ENCODE results near the gene PRIM2.
"Not testable (repeated sequence)": the region's sequence is repeated elsewhere in the genome, so short reads cannot be mapped to it uniquely, and the experiment has no call there.

The PRIM2 gene

GRCh38 chr6:57449496-57450066 lies 132.2 kb downstream of the PRIM2 start:
- DNase-seq = not testable (repeated sequence)

GRCh38 chr6:57459781-57460180 lies 142.4 kb downstream of the PRIM2 start:
- not testable (repeated sequence) for DNase-seq

DNA sequence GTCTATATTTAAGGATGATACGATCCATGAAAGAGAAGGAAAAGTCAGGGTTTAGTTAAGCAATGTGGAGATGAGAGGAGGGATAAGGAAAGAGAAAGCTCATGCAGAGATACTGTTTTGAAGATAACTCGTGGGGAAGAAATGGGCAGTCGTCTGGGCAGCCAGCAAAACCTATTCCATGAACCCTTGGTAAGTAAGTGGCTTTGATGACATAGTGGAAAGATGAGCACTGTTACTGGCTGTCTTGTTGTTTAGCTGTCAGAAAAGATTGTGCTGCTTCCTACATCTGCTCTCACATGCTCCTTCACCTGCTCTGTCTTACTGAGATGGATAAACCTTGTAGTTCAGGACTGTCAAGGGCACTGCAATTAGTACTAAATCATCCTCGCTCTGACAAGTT lies 143.6 kb downstream of the PRIM2 start:
- not testable (repeated sequence) for DNase-seq

DNA sequence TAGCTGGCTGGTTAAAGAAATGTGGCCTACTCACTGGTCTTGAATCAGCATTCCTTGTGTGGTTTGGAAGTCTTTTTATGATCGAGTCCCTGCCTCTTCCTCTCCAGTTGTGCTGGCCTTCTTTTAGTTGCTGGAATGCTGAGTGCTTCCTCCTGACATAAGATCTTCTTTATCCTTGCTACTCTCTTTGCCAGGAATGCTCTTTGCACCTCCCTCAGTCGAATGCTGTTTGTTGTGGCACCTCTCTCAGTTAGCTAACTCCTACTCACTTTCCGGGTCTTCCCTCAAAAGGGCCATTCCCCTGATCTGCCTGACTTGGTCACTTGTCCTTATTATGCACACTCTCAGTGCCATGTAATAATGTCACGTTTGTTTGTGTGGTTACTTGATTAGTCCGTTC lies 146.4 kb downstream of the PRIM2 start:
- DNase-seq = not testable (repeated sequence)

GRCh38 chr6:57465968-57466367 lies 148.5 kb downstream of the PRIM2 start:
- DNase-seq = not testable (repeated sequence)

- no peak for DNase-seq
Observed at GRCh38 chr6:57469072-57469471, 151.6 kb downstream of the PRIM2 start.

- DNase-seq = not testable (repeated sequence)
Observed at GRCh38 chr6:57470148-57470547, 152.7 kb downstream of the PRIM2 start.

DNA sequence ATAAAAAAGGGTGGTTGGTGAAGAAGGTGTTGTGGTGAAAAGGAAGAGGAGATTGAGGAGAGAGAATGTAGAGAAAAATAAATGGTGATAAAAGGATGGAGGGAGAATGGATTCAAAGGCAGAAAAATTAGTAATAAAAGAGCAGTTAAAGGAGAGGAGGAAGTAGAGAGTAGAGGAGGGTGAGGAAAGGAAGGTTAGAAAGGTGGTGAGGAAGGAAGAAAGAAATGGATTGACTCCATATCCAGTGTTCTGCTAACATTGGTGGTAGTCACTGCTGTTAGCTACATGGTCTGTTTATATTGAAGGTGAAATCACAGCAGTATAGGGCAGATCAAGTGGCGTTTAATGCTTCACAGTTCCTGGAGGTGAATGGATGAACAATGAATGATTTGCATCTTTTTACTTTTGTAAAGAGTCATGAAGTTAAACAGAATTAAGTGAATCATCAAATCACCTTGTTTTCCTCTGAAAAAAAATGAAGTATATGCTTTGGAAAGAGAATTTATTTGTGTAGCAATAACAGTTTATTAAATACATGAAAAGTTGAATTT lies 154.0 kb downstream of the PRIM2 start:
- not testable (repeated sequence) for DNase-seq

- DNase-seq = not testable (repeated sequence)
Observed at GRCh38 chr6:57472861-57473362, 155.5 kb downstream of the PRIM2 start.

GRCh38 chr6:57474862-57475475 lies 157.5 kb downstream of the PRIM2 start:
- DNase-seq = not testable (repeated sequence)

- not testable (repeated sequence) for DNase-seq
Observed at GRCh38 chr6:57475656-57476055, 158.2 kb downstream of the PRIM2 start.

GRCh38 chr6:57480194-57480593 lies 162.8 kb downstream of the PRIM2 start:
- not testable (repeated sequence) for DNase-seq

DNA sequence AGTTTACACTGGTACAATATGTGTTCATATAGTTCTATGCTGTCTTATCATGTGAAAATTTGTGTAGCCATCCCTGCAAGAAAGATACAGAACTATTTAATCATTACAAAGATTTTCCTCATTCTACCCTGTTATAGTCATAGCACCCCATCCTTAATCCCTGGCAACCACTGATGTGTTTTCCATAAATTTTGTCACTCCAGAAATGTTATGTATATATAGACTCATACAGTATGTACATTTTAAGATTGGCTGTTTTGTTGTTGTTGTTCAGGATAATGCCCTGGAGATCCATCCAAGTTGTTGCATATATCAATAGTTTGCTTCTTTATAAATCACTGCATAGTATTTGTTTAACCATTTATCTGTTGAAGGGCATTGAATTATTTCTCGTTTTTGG lies 163.7 kb downstream of the PRIM2 start:
- not testable (repeated sequence) for DNase-seq

GRCh38 chr6:57482471-57482870 lies 165.0 kb downstream of the PRIM2 start:
- not testable (repeated sequence) for DNase-seq

DNA sequence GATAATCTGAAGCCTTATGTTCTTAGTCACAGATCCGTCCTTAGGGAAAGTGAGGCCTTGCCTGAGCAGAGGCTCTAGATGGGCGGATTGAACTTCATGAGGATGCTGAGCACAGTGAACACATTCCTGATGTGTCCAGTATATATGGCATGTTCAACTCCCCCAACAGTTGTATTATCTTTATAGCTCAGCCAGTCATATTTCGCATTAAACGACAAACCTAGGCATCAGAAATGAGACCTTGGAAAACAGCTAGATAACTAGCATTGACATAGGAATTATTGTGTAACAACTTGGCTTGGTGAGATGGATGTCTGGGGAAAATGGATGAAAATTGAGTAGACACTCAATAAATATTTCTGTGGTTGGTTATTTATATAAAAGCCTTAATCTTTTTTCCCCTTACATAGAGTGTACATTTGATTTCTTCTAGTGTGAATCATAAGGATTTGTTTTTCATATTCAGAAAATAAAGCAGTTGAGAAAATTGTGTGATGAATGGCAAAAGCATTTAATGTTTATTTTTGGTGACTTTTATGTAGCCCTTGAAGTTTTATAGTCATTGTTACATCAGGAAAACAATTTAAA lies 169.2 kb downstream of the PRIM2 start:
- DNase-seq = not testable (repeated sequence)

DNA sequence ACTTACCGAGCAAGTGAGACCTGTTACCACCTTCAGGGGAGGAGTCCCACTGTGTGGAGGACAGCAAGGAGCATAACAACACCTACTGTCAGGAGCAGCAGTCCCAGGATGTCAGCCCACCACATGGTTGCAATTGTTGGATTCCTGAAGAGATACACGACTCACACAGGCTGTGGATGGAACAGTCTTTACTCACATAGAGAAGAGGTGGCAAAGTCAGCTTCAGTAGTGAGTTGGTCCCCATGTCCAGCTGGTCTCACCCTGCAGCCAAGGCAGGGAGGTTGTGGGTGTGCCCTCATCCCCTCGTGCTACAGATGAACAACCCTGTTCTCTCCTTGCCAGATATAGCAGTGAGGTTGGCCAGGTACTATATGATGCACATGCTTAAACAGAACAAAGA lies 171.1 kb downstream of the PRIM2 start:
- DNase-seq = not testable (repeated sequence)

DNA sequence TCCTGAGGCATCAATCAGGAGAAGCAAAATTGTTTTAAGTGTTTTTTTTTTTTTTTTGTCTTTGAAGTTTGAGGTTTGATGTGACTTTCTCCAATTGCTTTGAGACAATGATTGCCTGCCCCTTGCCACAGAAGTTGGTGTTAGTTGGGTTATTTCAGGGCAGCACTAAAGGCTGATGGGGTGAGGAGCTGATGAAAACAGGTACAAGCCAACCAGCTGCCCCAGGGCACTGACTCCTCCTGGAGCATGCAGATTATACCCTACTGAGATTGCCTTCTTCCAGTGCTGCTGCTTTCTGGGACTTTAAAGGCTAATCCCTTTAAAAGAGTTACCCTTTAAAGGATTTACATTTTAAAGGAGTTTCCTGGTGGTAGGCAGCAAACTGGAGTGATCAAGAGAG lies 172.5 kb downstream of the PRIM2 start:
- DNase-seq = not testable (repeated sequence)

DNA sequence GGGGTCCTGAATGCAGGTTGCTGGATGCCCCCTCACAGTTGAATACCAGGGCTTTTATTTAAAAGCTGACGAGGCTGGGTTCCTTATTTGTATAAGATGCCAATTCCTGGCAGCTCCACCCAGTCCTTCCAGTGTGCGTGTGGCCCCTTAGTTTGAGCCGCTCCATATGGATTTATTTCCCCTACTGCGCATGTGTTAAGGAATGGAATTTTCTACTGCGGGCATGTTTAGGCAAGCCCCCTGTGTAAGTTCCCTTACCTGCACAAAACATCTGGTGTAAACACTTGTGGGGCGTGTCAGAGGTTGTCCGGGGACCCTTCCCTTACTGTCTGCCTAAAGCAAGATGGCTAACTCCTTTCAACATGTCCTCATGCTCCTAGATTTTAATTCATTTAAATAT lies 174.4 kb downstream of the PRIM2 start:
- DNase-seq = not testable (repeated sequence)

DNA sequence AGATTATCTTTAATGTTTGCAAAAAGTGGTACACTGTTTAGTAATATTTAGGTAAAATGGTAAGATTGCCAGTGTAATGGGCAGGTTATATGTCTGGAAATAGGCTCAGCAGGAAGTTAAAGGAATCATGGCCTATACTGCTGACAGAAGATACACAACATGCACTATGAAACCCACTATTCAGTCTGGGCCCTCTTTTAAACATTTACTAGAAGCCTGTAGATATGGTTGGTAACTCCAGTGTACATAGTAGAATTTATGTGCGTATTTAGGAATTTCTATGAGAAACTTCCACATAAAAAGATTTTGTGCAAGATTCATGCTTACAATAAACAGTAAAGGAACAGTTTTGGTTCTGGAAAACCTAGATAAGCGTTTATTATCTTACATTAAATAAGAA lies 178.8 kb downstream of the PRIM2 start:
- DNase-seq = not testable (repeated sequence)

- not testable (repeated sequence) for DNase-seq
Observed at GRCh38 chr6:57500368-57501021, 183.1 kb downstream of the PRIM2 start.

DNA sequence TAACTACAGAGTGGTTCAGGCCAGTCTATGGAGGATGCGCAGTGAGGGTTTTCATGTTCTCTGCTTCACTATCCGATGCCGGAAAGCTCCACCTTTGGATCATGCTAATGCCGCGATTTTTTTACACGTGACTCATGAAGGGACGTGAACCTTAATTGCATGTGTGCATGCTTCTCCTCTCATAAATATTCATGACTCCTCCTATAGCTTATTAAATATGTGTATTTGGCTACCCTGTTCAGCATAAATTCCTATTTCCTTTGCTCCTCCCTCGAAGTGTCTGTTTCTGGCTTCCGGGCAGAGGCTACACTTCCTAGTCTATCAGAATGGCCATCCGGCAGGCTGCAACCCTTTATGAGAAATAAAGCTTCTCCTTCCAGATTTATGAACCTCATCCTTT lies 185.0 kb downstream of the PRIM2 start:
- DNase-seq = not testable (repeated sequence)

GRCh38 chr6:57505251-57505650 lies 187.8 kb downstream of the PRIM2 start:
- not testable (repeated sequence) for DNase-seq

DNA sequence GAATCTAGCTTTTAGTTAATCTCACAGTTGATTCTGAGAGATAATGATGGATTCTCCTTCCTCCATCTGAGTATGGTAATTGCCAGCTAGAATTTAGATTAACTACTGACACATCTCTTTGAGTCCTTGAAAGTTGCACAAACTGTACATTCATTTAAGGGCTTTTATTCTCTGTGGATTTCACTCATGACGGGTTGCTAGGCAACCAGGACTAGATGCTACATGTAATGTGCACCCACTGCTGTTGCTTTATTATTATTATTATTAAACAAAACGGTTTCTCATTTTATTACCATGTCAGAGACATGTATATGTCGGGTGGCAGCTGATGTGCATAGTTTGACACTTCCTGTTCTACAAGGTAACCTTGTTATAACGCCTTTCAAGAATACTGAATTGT lies 193.0 kb downstream of the PRIM2 start:
- DNase-seq = not testable (repeated sequence)

Data from NCI-H510A (cell line).